ENCODE results near the gene ANAPC1.
"Not testable (repeated sequence)": the region's sequence is repeated elsewhere in the genome, so short reads cannot be mapped to it uniquely, and the experiment has no call there.

ANAPC1 gene

GRCh38 chr2:111905475-111905869 is 21.5 kb upstream of the ANAPC1 start:
- DNase-seq (ENCODE audit: low spot score): not testable (repeated sequence)

GRCh38 chr2:111904726-111905474 is 20.9 kb upstream of the ANAPC1 start:
- no peak for DNase-seq (ENCODE audit: low spot score)

GRCh38 chr2:111903930-111904439 is 20.0 kb upstream of the ANAPC1 start:
- no peak for DNase-seq (ENCODE audit: low spot score)

- no peak for DNase-seq (ENCODE audit: low spot score)
Observed at GRCh38 chr2:111903516-111903915, 19.5 kb upstream of the ANAPC1 start.

- peak; percentile 63 for DNase-seq (ENCODE audit: low spot score)
Observed at GRCh38 chr2:111900859-111901258, 16.9 kb upstream of the ANAPC1 start.

- no peak for DNase-seq (ENCODE audit: low spot score)
Observed at GRCh38 chr2:111898703-111899514, 14.9 kb upstream of the ANAPC1 start.

GRCh38 chr2:111897924-111898702 is 14.1 kb upstream of the ANAPC1 start, which contains the start of gene MERTK:
Gene MERTK (plus strand): TSS chr2:111898607. CDS start chr2:111898736, 129 bp downstream.
- DNase-seq (ENCODE audit: low spot score): peak; percentile 94

GRCh38 chr2:111897630-111897923 is 13.6 kb upstream of the ANAPC1 start:
- DNase-seq (ENCODE audit: low spot score): no peak

GRCh38 chr2:111896576-111896975 is 12.6 kb upstream of the ANAPC1 start:
- DNase-seq (ENCODE audit: low spot score): no peak

- DNase-seq (ENCODE audit: low spot score): no peak
Observed at GRCh38 chr2:111896024-111896423, 12.0 kb upstream of the ANAPC1 start.

- no peak for DNase-seq (ENCODE audit: low spot score)
Observed at GRCh38 chr2:111884592-111884964, 585 bp upstream of the ANAPC1 start.

- not testable (repeated sequence) for DNase-seq (ENCODE audit: low spot score)
Observed at GRCh38 chr2:111872806-111873205, 11.2 kb downstream of the ANAPC1 start.

GRCh38 chr2:111865124-111865523 is 18.9 kb downstream of the ANAPC1 start:
- not testable (repeated sequence) for DNase-seq (ENCODE audit: low spot score)

GRCh38 chr2:111860005-111860404 is 24.0 kb downstream of the ANAPC1 start:
- not testable (repeated sequence) for DNase-seq (ENCODE audit: low spot score)

- not testable (repeated sequence) for DNase-seq (ENCODE audit: low spot score)
Observed at GRCh38 chr2:111852544-111852943, 31.4 kb downstream of the ANAPC1 start.

GRCh38 chr2:111850646-111851045 is 33.3 kb downstream of the ANAPC1 start:
- not testable (repeated sequence) for DNase-seq (ENCODE audit: low spot score)

- DNase-seq (ENCODE audit: low spot score): not testable (repeated sequence)
Observed at GRCh38 chr2:111839625-111840282, 44.2 kb downstream of the ANAPC1 start.

- DNase-seq (ENCODE audit: low spot score): peak; percentile 1
Observed at GRCh38 chr2:111838992-111839391, 45.0 kb downstream of the ANAPC1 start.

- not testable (repeated sequence) for DNase-seq (ENCODE audit: low spot score)
Observed at GRCh38 chr2:111834221-111834620, 49.8 kb downstream of the ANAPC1 start.

- not testable (repeated sequence) for DNase-seq (ENCODE audit: low spot score)
Observed at GRCh38 chr2:111830479-111830878, 53.5 kb downstream of the ANAPC1 start.

- not testable (repeated sequence) for DNase-seq (ENCODE audit: low spot score)
Observed at GRCh38 chr2:111828217-111828766, 55.7 kb downstream of the ANAPC1 start.

Measured in HuH-7 (cell line).